Right atrium auricular region (tissue), 2 donors: ENCODE measurements around the gene LINC01488. TPM values are rescaled to one million over a fixed set of nuclear protein-coding genes. Genes with fewer than 3 reads are reported as not detected.
A peak's percentile ranks its signal among the peaks of the same experiment; 100 is the strongest.

Experiments
- DNase-seq: peaks from one replicate; pipeline ENCODE4 v3.0.0-alpha.2; 2019; ENCODE audit warnings: low spot score
- H3K27ac ChIP-seq, 2 donors: fragments of 200-600 bp; sonication (generic); 1 replicate in 1 of 2; 2 replicates in 1 of 2; pipeline ENCODE4 v1.5.1; 2016 to 2019
- H3K27me3 ChIP-seq, 2 donors: fragments of 200-600 bp; sonication (generic); one replicate each; pipeline versions ENCODE4 v1.5.1 to v1.6.0; 2017 to 2019
- H3K36me3 ChIP-seq: fragments of 200-600 bp; sonication (generic); one replicate; pipeline ENCODE4 v1.5.1; 2016
- H3K4me1 ChIP-seq, 2 donors: fragments of 200-600 bp; sonication (generic); one replicate each; pipeline versions ENCODE4 v1.5.1 to v1.6.0; 2017 to 2019
- H3K4me3 ChIP-seq, 2 donors: fragments of 200-600 bp; sonication (generic); 1 replicate in 1 of 2; 2 replicates in 1 of 2; pipeline ENCODE4 v1.5.1; 2017 to 2019; ENCODE audit warnings: mild to moderate bottlenecking in 1 of 2, moderate library complexity in 1 of 2
- H3K9me3 ChIP-seq, 2 donors: fragments of 200-600 bp; sonication (generic); one replicate each; pipeline ENCODE4 v1.5.1; 2019
- CTCF ChIP-seq, 2 donors: fragments of 200-600 bp; sonication (generic); IDR thresholded peaks; one replicate each; pipeline ENCODE4 v1.5.1; 2019; ENCODE audit warnings: antibody characterized with exemption in 2 of 2
- total RNA-seq, 2 donors: library from RNA; depleted of rRNA; stranded (reverse); fragments of >200 nt; gene quantifications; one replicate each; pipeline ENCODE4 v1.1.0, GENCODE V29; 2016

The LINC01488 gene
- total RNA-seq, 2 donors from 2014 or later, result not detected

GRCh38 chr11:69496202-69496557 lies 14.7 kb downstream of the LINC01488 start:
- H3K27me3 ChIP-seq, result no peaks in the 10 kb centered on the region
- peak overlapping the region; percentile 72 to 90 for H3K27ac ChIP-seq

GRCh38 chr11:69496631-69497220 lies 15.3 kb downstream of the LINC01488 start:
- Histone ChIP-seq H3K4me3 (no peak overlapping the region), H3K36me3 (no peaks in the 10 kb centered on the region), H3K27ac (peak overlapping the region; percentile 72 to 90), H3K9me3 (no peaks in the 10 kb centered on the region), H3K27me3 (no peaks in the 10 kb centered on the region), H3K4me1 (peaks cover 0 to 44% of the 10 kb centered on the region in 2 donors)
- TF ChIP-seq CTCF (IDR thresholded peaks at IDR 0.05), result no peak
- no peak for DNase-seq

More at GRCh38 chr11:69496202-69496557, 14.7 kb downstream of the LINC01488 start:
- no peak for DNase-seq
- Histone ChIP-seq H3K36me3 (no peaks in the 10 kb centered on the region), H3K4me3 (no peak overlapping the region), H3K9me3 (no peaks in the 10 kb centered on the region), H3K4me1 (peaks cover 0 to 44% of the 10 kb centered on the region in 2 donors)
- TF ChIP-seq CTCF (IDR thresholded peaks at IDR 0.05), result no peak

GRCh38 chr11:69497221-69497787 lies 15.8 kb downstream of the LINC01488 start:
- H3K9me3 ChIP-seq, result no peaks in the 10 kb centered on the region
- no peak for TF ChIP-seq CTCF (IDR thresholded peaks at IDR 0.05)

GRCh38 chr11:69498614-69499175 lies 17.2 kb downstream of the LINC01488 start:
- H3K4me3 ChIP-seq, result no peak overlapping the region
- no peaks in the 10 kb centered on the region for H3K9me3 ChIP-seq
- no peak for DNase-seq
- H3K27ac ChIP-seq, result no peak overlapping the region
- no peak for TF ChIP-seq CTCF (IDR thresholded peaks at IDR 0.05)
- peaks cover 0 to 44% of the 10 kb centered on the region in 2 donors for H3K4me1 ChIP-seq
- no peaks in the 10 kb centered on the region for H3K27me3 ChIP-seq
- H3K36me3 ChIP-seq, result no peaks in the 10 kb centered on the region

More at GRCh38 chr11:69497221-69497787, 15.8 kb downstream of the LINC01488 start:
- Histone ChIP-seq H3K36me3 (no peaks in the 10 kb centered on the region), H3K27ac (peak overlapping the region; percentile 72 to 90), H3K4me3 (no peak overlapping the region), H3K27me3 (no peaks in the 10 kb centered on the region), H3K4me1 (peaks cover 0 to 44% of the 10 kb centered on the region in 2 donors)
- DNase-seq, result peak; percentile 92

- TF ChIP-seq CTCF (IDR thresholded peaks at IDR 0.05), result no peak
- DNase-seq, result no peak
- Histone ChIP-seq H3K27me3 (no peaks in the 10 kb centered on the region), H3K9me3 (no peaks in the 10 kb centered on the region), H3K27ac (no peak overlapping the region), H3K4me3 (no peak overlapping the region), H3K36me3 (no peaks in the 10 kb centered on the region), H3K4me1 (peaks cover 0 to 44% of the 10 kb centered on the region in 2 donors)
Observed at GRCh38 chr11:69499186-69499917, 17.9 kb downstream of the LINC01488 start.
